Adipocyte (in vitro differentiated cells): ENCODE data around the gene STAMBPL1.

Experiments used
- DNase-seq: peaks from one replicate; pipeline ENCODE4 v3.0.0-alpha.2; 2015; ENCODE audit warnings: low read depth
- H3K27me3 ChIP-seq: replicated peaks from 2 replicates; pipeline ENCODE4 v1.7.0; 2013; ENCODE audit warnings: mild to moderate bottlenecking, low read length, moderate library complexity; ENCODE audit not compliant: control insufficient read depth, insufficient read depth
- H3K36me3 ChIP-seq: 2 replicates; pipeline ENCODE4 v1.7.0; 2013; ENCODE audit warnings: low read length, mild to moderate bottlenecking, moderate library complexity; ENCODE audit not compliant: control insufficient read depth, insufficient read depth, severe bottlenecking
- H3K4me1 ChIP-seq: 2 replicates; pipeline ENCODE4 v1.7.0; 2013; ENCODE audit warnings: mild to moderate bottlenecking, low read length, moderate library complexity; ENCODE audit not compliant: control insufficient read depth, insufficient read depth
- H3K4me3 ChIP-seq: 2 replicates; pipeline ENCODE4 v1.7.0; 2013; ENCODE audit warnings: mild to moderate bottlenecking, low read length, moderate library complexity
- H3K9ac ChIP-seq: 2 replicates; pipeline ENCODE4 v1.7.0; 2013; ENCODE audit warnings: mild to moderate bottlenecking, low read length, moderate library complexity
- H3K9me3 ChIP-seq: 2 replicates; pipeline ENCODE4 v1.7.0; 2013; ENCODE audit warnings: mild to moderate bottlenecking, low read length, moderate library complexity; ENCODE audit not compliant: control insufficient read depth

Gene STAMBPL1

DNA sequence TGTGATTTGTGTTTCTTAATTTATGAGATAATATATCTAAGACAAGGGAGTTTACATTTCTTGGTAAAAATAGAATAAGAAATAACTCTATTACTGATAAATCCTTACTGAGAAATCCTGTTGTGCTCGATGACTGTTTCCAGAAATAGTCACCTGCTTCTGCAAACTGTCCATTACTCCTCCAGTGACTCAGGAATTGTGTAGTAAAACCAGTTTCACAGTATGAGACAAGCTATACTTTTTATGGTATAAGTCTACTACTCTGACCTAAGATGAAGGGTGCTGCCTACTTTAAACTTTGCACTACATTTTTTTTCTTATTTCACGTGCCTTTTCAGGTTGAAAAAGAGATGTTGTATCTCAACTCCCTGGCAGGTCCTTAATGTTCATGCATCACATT, 21.6 kb upstream of the STAMBPL1 start:
- no peak overlapping the region for H3K4me3 ChIP-seq
- H3K27me3 ChIP-seq = no peaks in the 10 kb centered on the region
- no peaks in the 10 kb centered on the region for H3K4me1 ChIP-seq
- DNase-seq = no peak
- H3K9me3 ChIP-seq = no peaks in the 10 kb centered on the region
- no peaks in the 10 kb centered on the region for H3K36me3 ChIP-seq
- H3K9ac ChIP-seq = no peak overlapping the region

- H3K4me1 ChIP-seq = no peaks in the 10 kb centered on the region
- no peak overlapping the region for H3K9ac ChIP-seq
- H3K4me3 ChIP-seq = no peak overlapping the region
- no peaks in the 10 kb centered on the region for H3K9me3 ChIP-seq
- no peaks in the 10 kb centered on the region for H3K36me3 ChIP-seq
- H3K27me3 ChIP-seq = no peaks in the 10 kb centered on the region
- no peak for DNase-seq
Measured at GRCh38 chr10:88861036-88861435, 19.0 kb upstream of the STAMBPL1 start.

- H3K36me3 ChIP-seq = no peaks in the 10 kb centered on the region
- no peaks in the 10 kb centered on the region for H3K27me3 ChIP-seq
- no peak overlapping the region for H3K9ac ChIP-seq
- no peaks in the 10 kb centered on the region for H3K4me1 ChIP-seq
- DNase-seq = peak; percentile 26
- no peak overlapping the region for H3K4me3 ChIP-seq
- no peaks in the 10 kb centered on the region for H3K9me3 ChIP-seq
Measured at GRCh38 chr10:88865281-88865876, 14.7 kb upstream of the STAMBPL1 start.

- DNase-seq = no peak
- Histone ChIP-seq H3K9me3 (no peaks in the 10 kb centered on the region), H3K9ac (no peak overlapping the region), H3K4me3 (no peak overlapping the region), H3K4me1 (no peaks in the 10 kb centered on the region), H3K36me3 (no peaks in the 10 kb centered on the region), H3K27me3 (no peaks in the 10 kb centered on the region)
Measured at GRCh38 chr10:88866454-88866853, 13.6 kb upstream of the STAMBPL1 start.

GRCh38 chr10:88870089-88870488, 10.0 kb upstream of the STAMBPL1 start:
- peak; percentile 36 for DNase-seq
- Histone ChIP-seq H3K9me3 (no peaks in the 10 kb centered on the region), H3K9ac (no peak overlapping the region), H3K36me3 (no peaks in the 10 kb centered on the region), H3K4me3 (no peak overlapping the region), H3K27me3 (no peaks in the 10 kb centered on the region), H3K4me1 (no peaks in the 10 kb centered on the region)

- H3K4me1 ChIP-seq = no peaks in the 10 kb centered on the region
- no peak overlapping the region for H3K4me3 ChIP-seq
- no peaks in the 10 kb centered on the region for H3K9me3 ChIP-seq
- H3K36me3 ChIP-seq = no peaks in the 10 kb centered on the region
- no peak overlapping the region for H3K9ac ChIP-seq
- H3K27me3 ChIP-seq = no peaks in the 10 kb centered on the region
- no peak for DNase-seq
Measured at GRCh38 chr10:88873757-88874156, 6.3 kb upstream of the STAMBPL1 start.

DNA sequence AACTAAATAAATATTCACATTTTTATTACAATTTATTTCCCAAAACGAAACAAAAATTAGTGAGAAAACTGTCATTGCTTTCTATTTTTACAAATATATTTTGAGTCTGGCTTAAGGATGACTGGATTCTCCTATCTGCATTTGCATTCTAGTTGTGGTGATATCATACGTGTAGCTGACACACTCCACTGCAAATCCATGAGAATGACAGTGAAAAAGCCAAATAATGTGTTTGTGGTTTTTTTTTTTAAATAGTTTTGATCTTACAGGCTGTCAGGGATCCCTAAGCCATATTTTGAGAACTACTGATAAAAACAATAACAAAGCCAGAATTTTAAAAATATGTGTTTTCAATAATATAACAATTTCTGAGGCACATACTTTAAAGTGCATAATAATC, 5.8 kb upstream of the STAMBPL1 start:
- no peak overlapping the region for H3K4me3 ChIP-seq
- peaks cover 1% of the 10 kb centered on the region for H3K4me1 ChIP-seq
- peak; percentile 47 for DNase-seq
- H3K36me3 ChIP-seq = no peaks in the 10 kb centered on the region
- H3K9ac ChIP-seq = no peak overlapping the region
- no peaks in the 10 kb centered on the region for H3K27me3 ChIP-seq
- H3K9me3 ChIP-seq = no peaks in the 10 kb centered on the region

GRCh38 chr10:88875081-88875480, 5.0 kb upstream of the STAMBPL1 start:
- no peaks in the 10 kb centered on the region for H3K27me3 ChIP-seq
- no peak overlapping the region for H3K9ac ChIP-seq
- H3K36me3 ChIP-seq = no peaks in the 10 kb centered on the region
- H3K4me1 ChIP-seq = peaks cover 7% of the 10 kb centered on the region
- no peaks in the 10 kb centered on the region for H3K9me3 ChIP-seq
- no peak for DNase-seq
- H3K4me3 ChIP-seq = no peak overlapping the region

- no peaks in the 10 kb centered on the region for H3K36me3 ChIP-seq
- no peak overlapping the region for H3K9ac ChIP-seq
- H3K4me3 ChIP-seq = no peak overlapping the region
- peaks cover 21% of the 10 kb centered on the region for H3K4me1 ChIP-seq
- DNase-seq = no peak
- H3K27me3 ChIP-seq = no peaks in the 10 kb centered on the region
- H3K9me3 ChIP-seq = no peaks in the 10 kb centered on the region
Measured at GRCh38 chr10:88877298-88877697, 2.7 kb upstream of the STAMBPL1 start.

GRCh38 chr10:88880282-88881076, 434 bp downstream of the STAMBPL1 start:
- H3K27me3 ChIP-seq = no peaks in the 10 kb centered on the region

DNA sequence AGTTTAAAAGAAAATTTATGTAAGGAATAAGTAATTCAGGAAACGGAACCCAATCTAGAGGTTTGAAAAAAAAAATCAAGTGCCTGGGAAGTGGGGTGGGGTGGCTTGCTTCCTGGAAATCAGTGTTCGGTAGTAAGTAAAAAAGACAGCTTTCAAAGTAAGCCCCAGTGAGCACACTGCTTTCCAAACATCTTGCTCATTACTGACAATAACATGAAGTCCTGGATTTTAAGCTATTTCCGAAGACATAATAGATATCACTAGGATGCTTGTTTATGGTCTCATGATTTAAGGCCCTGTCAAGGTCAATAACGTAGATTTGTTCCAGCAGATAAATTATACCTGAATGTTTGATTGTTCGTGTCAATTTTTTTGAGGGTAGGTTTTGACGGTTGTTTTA, 1.3 kb downstream of the STAMBPL1 start:
- Histone ChIP-seq H3K4me3 (peak overlapping the region; percentile 85), H3K9ac (peak overlapping the region; percentile 87), H3K36me3 (no peaks in the 10 kb centered on the region), H3K27me3 (no peaks in the 10 kb centered on the region), H3K9me3 (no peaks in the 10 kb centered on the region), H3K4me1 (peaks cover 31% of the 10 kb centered on the region)
- DNase-seq = peak; percentile 40

More at GRCh38 chr10:88880282-88881076, 434 bp downstream of the STAMBPL1 start:
- peaks cover 31% of the 10 kb centered on the region for H3K4me1 ChIP-seq
- no peaks in the 10 kb centered on the region for H3K36me3 ChIP-seq
- DNase-seq = peak; percentile 93
- H3K9me3 ChIP-seq = no peaks in the 10 kb centered on the region
- peak overlapping the region; percentile 87 for H3K9ac ChIP-seq
- H3K4me3 ChIP-seq = peak overlapping the region; percentile 85
